GM12864 (cell line): ENCODE data around the gene RHOBTB3.

Source experiments
- DNase-seq: peaks from one replicate; pipeline ENCODE4 v3.0.0-alpha.2; 2011; ENCODE audit warnings: low read depth
- H3K4me3 ChIP-seq: 2 replicates; pipeline ENCODE4 v1.5.1; 2011; ENCODE audit warnings: mild to moderate bottlenecking, low read depth, low read length, control low read depth
- TF ChIP-seq, protein P1 (sequence below): IDR thresholded peaks from 2 replicates; pipeline ENCODE4 v1.5.1; 2011; ENCODE audit warnings: low read depth, mild to moderate bottlenecking, moderate library complexity, low read length, control low read depth, inconsistent platforms; ENCODE audit errors: missing control alignments

Gene RHOBTB3

DNA sequence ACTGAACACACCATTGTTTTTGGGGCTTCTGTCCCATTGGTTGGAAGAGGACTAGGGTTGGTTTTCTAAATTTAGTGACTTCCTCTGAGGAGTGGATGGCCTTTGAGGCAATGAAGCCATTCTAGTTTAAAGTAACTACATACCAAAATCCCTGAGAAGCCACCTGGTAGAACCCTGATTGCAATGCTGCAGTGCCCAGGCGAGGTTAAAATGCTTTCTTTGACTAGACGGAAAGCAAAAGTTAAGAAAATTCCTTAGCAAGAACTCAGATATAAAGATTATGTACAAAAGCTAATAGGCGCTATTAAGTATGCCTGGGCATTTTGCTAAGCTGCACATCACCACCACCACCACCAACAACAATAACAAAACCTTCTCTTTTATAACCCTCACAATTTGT is 70.8 kb downstream of the RHOBTB3 start:
- DNase-seq, result no peak
- no peak overlapping the region for H3K4me3 ChIP-seq
- TF ChIP-seq, protein P1, sequence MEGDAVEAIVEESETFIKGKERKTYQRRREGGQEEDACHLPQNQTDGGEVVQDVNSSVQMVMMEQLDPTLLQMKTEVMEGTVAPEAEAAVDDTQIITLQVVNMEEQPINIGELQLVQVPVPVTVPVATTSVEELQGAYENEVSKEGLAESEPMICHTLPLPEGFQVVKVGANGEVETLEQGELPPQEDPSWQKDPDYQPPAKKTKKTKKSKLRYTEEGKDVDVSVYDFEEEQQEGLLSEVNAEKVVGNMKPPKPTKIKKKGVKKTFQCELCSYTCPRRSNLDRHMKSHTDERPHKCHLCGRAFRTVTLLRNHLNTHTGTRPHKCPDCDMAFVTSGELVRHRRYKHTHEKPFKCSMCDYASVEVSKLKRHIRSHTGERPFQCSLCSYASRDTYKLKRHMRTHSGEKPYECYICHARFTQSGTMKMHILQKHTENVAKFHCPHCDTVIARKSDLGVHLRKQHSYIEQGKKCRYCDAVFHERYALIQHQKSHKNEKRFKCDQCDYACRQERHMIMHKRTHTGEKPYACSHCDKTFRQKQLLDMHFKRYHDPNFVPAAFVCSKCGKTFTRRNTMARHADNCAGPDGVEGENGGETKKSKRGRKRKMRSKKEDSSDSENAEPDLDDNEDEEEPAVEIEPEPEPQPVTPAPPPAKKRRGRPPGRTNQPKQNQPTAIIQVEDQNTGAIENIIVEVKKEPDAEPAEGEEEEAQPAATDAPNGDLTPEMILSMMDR, result no peak

DNA sequence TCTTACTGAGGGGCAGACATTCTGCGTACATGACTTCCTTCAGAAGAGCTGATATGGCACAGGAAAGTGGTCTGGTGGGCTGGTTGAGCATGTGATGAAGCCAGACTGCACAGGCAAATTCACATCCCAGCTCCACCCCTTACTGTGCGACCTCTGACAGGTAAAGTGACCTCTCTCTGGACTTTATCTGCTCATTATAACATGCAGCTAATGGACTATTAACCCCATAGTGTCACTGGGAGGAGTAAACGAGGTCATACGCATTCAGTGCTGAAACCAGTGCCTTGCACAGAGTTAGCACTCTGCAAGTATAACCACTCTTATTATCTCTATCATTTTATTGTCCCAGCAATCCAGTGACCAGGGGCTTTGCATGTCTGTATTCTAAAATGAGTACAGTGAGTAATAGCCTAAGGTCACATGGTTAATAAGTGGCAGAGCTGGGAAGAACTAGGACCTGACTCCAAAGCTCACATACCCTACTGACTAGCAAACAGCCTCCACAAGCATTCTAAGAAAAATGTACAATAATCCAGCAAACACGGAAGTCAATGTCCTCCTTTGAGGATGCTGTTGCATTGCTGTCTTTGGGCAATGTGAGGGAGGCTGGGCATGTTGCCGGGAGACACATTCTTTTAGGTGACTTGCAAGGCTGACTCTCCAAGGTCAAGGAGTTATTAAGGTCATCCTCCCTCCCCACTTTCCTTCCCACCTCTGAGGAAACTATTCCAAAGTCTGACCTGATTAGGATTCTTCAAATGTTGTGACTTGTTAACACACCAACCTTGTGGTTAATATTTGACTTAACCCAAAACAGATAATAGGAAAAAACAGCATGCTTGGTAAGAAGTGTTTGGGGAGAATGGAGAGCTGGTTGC is 72.4 kb downstream of the RHOBTB3 start:
- no peak for DNase-seq
- no peak overlapping the region for H3K4me3 ChIP-seq
- TF ChIP-seq, protein P1, result no peak

DNA sequence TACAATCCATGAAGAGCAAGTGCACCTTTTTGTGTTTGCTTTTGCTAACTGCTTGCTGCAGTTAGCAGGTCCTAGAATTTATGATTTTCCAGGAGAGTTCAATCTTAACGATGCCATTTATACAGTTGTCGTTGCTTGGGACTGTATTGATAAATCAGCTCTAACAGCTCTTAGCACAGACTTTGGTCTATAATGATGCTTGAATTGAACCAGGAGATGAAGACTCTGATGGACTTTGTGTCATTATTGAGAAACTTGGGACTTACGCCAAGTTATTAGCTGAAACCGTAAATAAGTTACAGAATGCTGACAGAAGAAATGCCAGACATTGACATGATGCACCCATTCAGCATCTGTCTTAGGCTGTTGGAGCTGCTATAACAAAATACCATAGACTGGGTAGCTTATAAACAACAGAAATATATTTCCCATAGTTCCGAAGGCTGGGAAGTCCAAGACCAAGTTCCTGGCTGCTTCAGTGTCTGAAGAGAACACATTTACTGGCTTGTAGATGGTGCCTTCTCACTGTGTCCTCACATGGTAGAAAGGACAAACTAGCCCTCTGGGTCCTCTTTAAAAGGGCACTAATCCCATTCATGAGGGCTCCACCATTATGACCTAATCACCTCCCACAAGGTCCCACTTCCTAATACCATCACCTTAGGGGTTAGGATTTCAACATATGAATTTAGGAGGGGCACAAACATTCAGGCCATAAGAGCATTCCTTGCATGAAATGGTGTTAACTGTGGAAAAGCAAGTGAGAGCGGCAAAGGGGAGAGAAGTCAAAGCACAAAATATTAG is 73.8 kb downstream of the RHOBTB3 start:
- no peak overlapping the region for H3K4me3 ChIP-seq
- TF ChIP-seq, protein P1, result no peak
- no peak for DNase-seq

DNA sequence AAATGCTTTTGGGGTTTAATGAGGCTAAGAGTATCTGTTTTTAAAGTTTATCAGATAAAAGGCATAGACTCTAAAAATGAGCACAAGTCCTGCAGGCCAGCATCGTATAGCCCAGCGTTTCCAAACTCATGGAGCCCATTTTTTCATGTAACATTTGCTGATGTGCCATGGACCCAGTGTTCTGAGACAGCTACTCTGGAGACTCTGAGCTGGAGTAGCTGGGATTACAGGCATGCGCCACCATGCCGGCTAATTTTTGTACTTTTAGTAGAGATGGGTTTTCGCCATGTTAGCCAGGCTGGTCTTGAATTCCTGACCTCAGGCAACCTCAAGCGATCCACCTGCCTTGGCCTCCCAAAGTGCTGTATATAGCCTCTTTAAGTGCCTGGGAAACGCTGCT is 75.6 kb downstream of the RHOBTB3 start:
- TF ChIP-seq, protein P1, result no peak
- DNase-seq, result no peak
- no peak overlapping the region for H3K4me3 ChIP-seq

DNA sequence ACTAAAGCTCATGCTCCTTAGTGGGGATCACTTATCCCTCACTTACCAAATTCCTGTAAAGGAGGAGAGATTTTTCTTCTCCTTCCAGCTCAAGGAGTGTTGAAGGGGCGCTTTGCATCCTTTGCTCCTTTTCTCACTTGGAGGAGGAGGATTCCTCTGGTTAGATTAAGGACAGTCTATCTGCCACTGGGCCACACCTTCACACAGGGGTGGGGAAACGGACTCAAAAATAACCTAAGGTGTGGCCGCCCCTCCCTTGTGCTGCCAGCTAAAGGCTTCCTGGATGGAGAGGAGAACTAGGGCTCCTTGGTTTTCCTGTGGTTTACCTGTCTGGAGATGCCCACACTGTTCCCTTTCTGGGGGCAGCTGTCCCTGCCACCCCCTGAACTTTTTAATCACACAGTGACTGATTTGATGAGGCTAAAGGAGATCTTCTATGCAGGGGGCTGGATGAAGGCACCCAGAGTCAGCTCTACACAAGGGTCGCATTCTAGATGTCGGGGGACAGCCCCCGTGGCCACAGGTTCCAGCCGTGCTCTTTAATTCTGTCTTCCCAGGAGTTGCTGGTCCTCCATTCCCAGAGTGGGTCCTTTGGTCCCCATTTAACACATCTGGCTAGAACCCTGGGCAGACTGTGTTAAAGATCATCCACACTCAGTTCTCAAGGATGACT is 77.0 kb downstream of the RHOBTB3 start:
- TF ChIP-seq, protein P1, result no peak
- H3K4me3 ChIP-seq, result peak overlapping the region; percentile 23
- no peak for DNase-seq

DNA sequence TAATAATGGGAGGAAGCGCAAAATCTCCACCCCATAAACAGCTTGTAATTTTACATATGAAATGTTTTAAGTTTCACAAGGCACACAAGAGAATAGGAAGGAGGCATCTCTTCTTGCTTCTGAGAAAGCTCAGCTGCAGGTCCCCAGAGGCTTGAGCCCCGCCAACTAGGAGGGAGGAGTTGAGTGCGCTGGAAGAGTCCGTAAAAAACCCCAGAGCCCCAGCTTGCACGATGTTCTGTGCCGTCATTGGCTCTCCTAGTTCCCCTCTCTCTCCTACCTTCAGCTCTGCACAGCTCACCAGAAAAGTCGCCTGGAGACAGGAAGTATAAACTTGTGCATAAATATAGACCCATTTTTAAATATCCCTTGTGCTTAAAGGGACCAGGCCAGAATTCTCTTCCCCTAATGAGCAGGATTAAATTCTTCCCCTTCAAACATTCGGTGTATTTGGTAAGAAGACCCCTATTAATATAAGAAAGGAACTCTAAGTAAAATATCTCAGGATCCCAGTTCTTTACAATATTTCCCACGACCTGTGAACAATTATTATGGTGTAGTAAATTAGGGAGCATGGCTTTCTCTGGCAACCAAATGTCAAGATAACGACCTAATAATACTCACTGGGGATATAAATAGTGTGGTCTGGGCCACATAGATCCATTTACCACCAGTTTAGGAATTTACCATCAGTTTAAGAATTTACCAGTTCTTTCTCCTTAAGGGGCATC is 77.7 kb downstream of the RHOBTB3 start:
- TF ChIP-seq, protein P1, result no peak
- peak; percentile 96 for DNase-seq
- H3K4me3 ChIP-seq, result peak overlapping the region; percentile 23; the same call in 1 of the 2 replicates
